HepG2 (cell line): Measurements from ENCODE around the gene KANK3. TPM values are rescaled to one million over a fixed set of nuclear protein-coding genes. Genes with fewer than 3 reads are reported as not detected.
A peak's percentile ranks its signal among the peaks of the same experiment; 100 is the strongest.

Source experiments
- ATRX ChIP-seq: sonication (generic); formaldehyde crosslinking; IDR thresholded peaks from 2 replicates; pipeline ENCODE4 v1.4.0; 2020; ENCODE audit warnings: missing genetic modification reagents, borderline replicate concordance
- CAMTA2 ChIP-seq: sonication (generic); formaldehyde crosslinking; IDR thresholded peaks from 2 replicates; pipeline ENCODE4 v1.4.0; 2020; ENCODE audit warnings: mild to moderate bottlenecking, missing genetic modification reagents, borderline replicate concordance
- CBFB ChIP-seq: sonication (generic); formaldehyde crosslinking; IDR thresholded peaks from 2 replicates; pipeline ENCODE4 v1.4.0; 2020; ENCODE audit warnings: missing genetic modification reagents
- CEBPG ChIP-seq: IDR thresholded peaks from 2 replicates; pipeline ENCODE4 v1.6.1; 2016
- FOSL1 ChIP-seq: sonication (generic); formaldehyde crosslinking; IDR thresholded peaks from 2 replicates; pipeline ENCODE4 v1.9.0; 2021; ENCODE audit warnings: missing genetic modification reagents, borderline replicate concordance
- FOXJ3 ChIP-seq: sonication (generic); formaldehyde crosslinking; IDR thresholded peaks from 2 replicates; pipeline ENCODE4 v1.4.0; 2020; ENCODE audit warnings: missing genetic modification reagents, mild to moderate bottlenecking, borderline replicate concordance
- HNF4A ChIP-seq: sonication (generic); formaldehyde crosslinking; IDR thresholded peaks from 2 replicates; pipeline ENCODE4 v1.4.0; 2020; ENCODE audit warnings: missing genetic modification reagents
- KMT2A ChIP-seq: sonication (generic); formaldehyde crosslinking; IDR thresholded peaks from 2 replicates; pipeline ENCODE4 v1.4.0; 2020; ENCODE audit warnings: missing genetic modification reagents
- MEIS2 ChIP-seq: sonication (generic); formaldehyde crosslinking; IDR thresholded peaks from 2 replicates; pipeline ENCODE4 v1.9.0; 2021; ENCODE audit warnings: mild to moderate bottlenecking, missing genetic modification reagents
- MIER2 ChIP-seq: IDR thresholded peaks from 2 replicates; pipeline ENCODE4 v1.6.1; 2016; ENCODE audit warnings: missing biosample characterization, missing genetic modification reagents
- NCOA5 ChIP-seq: sonication (generic); formaldehyde crosslinking; IDR thresholded peaks from 2 replicates; pipeline ENCODE4 v1.4.0; 2020; ENCODE audit warnings: missing genetic modification reagents
- REL ChIP-seq: sonication (generic); formaldehyde crosslinking; conservative IDR thresholded peaks from 2 replicates; pipeline ENCODE4 v1.8.0; 2022; ENCODE audit warnings: mild to moderate bottlenecking, missing genetic modification reagents, moderate library complexity
- XRCC5 ChIP-seq: fragments of 200-400 bp; formaldehyde crosslinking; optimal IDR thresholded peaks from 2 replicates; pipeline ENCODE3; 2017; ENCODE audit warnings: mild to moderate bottlenecking, low read length
- ZBTB14 ChIP-seq: sonication (generic); formaldehyde crosslinking; IDR thresholded peaks from 2 replicates; pipeline ENCODE4 v1.4.0; 2020; ENCODE audit warnings: missing genetic modification reagents
- ZNF234 ChIP-seq: sonication (generic); formaldehyde crosslinking; conservative IDR thresholded peaks from 2 replicates; pipeline ENCODE4 v1.5.1; 2020; ENCODE audit warnings: mild to moderate bottlenecking, missing genetic modification reagents
- ZNF256 ChIP-seq: sonication (generic); formaldehyde crosslinking; conservative IDR thresholded peaks from 2 replicates; pipeline ENCODE4 v1.4.0; 2020; ENCODE audit warnings: missing genetic modification reagents
- ZNF333 ChIP-seq: sonication (generic); formaldehyde crosslinking; IDR thresholded peaks from 2 replicates; pipeline ENCODE4 v1.4.0; 2020; ENCODE audit warnings: mild to moderate bottlenecking, missing genetic modification reagents, borderline replicate concordance
- ZNF343 ChIP-seq: sonication (generic); formaldehyde crosslinking; IDR thresholded peaks from 2 replicates; pipeline ENCODE4 v1.4.0; 2020; ENCODE audit warnings: mild to moderate bottlenecking, missing genetic modification reagents
- ZNF562 ChIP-seq: sonication (generic); formaldehyde crosslinking; IDR thresholded peaks from 2 replicates; pipeline ENCODE4 v1.8.0; 2022; ENCODE audit warnings: missing genetic modification reagents, borderline replicate concordance
- ZNF589 ChIP-seq: sonication (generic); formaldehyde crosslinking; conservative IDR thresholded peaks from 2 replicates; pipeline ENCODE4 v1.8.0; 2022; ENCODE audit warnings: mild to moderate bottlenecking, moderate library complexity, missing genetic modification reagents
- ZNF616 ChIP-seq: sonication (generic); formaldehyde crosslinking; IDR thresholded peaks from 2 replicates; pipeline ENCODE4 v1.5.0; 2020; ENCODE audit warnings: low read depth, mild to moderate bottlenecking, missing genetic modification reagents
- ZNF773 ChIP-seq: sonication (generic); formaldehyde crosslinking; IDR thresholded peaks from 2 replicates; pipeline ENCODE4 v1.4.0; 2020; ENCODE audit warnings: missing genetic modification reagents, borderline replicate concordance
- ZNF879 ChIP-seq: sonication (generic); formaldehyde crosslinking; IDR thresholded peaks from 2 replicates; pipeline ENCODE4 v1.8.1; 2023; ENCODE audit warnings: missing genetic modification reagents
- ZSCAN25 ChIP-seq: sonication (generic); formaldehyde crosslinking; IDR thresholded peaks from 2 replicates; pipeline ENCODE4 v1.8.0; 2022; ENCODE audit warnings: mild to moderate bottlenecking, missing genetic modification reagents
- ZZZ3 ChIP-seq: sonication (generic); formaldehyde crosslinking; IDR thresholded peaks from 2 replicates; pipeline ENCODE4 v1.4.0; 2020; ENCODE audit warnings: missing genetic modification reagents, mild to moderate bottlenecking, borderline replicate concordance
- polyA plus RNA-seq, 8 experiments: library from polyadenylated mRNA; depleted of rRNA in 3 of 8; stranded (reverse) in 7 of 8; unstranded in 1 of 8; fragments of >200 nt; fragmentation: Illumina TruSeq in 4 of 8; extraction: Trizol in 4 of 8; gene quantifications; 2 replicates each; pipeline versions ENCODE4 v1.2.1 to v1.2.3, GENCODE V29; 2011 to 2016; ENCODE audit warnings: low read depth in 4 of 8, missing spikeins in 1 of 8, mixed read lengths in 1 of 8; ENCODE audit not compliant: insufficient read depth in 1 of 8
- total RNA-seq, 5 experiments: library from RNA; depleted of rRNA; stranded (reverse); fragments of >200 nt; fragmentation: Illumina TruSeq; extraction: Trizol; gene quantifications; 2 replicates each; pipeline ENCODE4 v1.2.3, GENCODE V29; 2016; ENCODE audit warnings: low read depth in 1 of 5
- TF ChIP-seq, protein P1 (sequence below): sonication (generic); formaldehyde crosslinking; IDR thresholded peaks from 2 replicates; pipeline ENCODE4 v1.5.1; 2020; ENCODE audit warnings: mild to moderate bottlenecking, missing genetic modification reagents, moderate library complexity
- TF ChIP-seq, protein P2 (sequence below): sonication (generic); formaldehyde crosslinking; IDR thresholded peaks from 2 replicates; pipeline ENCODE4 v1.4.0; 2020; ENCODE audit warnings: mild to moderate bottlenecking, missing genetic modification reagents
- TF ChIP-seq, protein P3 (sequence below): sonication (generic); formaldehyde crosslinking; IDR thresholded peaks from 2 replicates; pipeline ENCODE4 v1.5.0; 2020; ENCODE audit warnings: mild to moderate bottlenecking, low read depth, missing genetic modification reagents, borderline replicate concordance

Gene KANK3
- total and polyA plus RNA-seq, 2 of the 13 experiments (the other 11 are each of a cell fraction or from before 2014, with no cell fraction given): 0.15 to 0.20 TPM

GRCh38 chr19:8355631-8356402, 12.8 kb upstream of the KANK3 start (continued):
- TF ChIP-seq ZSCAN25 (CRISPR knock-in tag): no peak
- TF ChIP-seq ZNF234 (CRISPR knock-in tag): no peak
- no peak for TF ChIP-seq MEIS2 (CRISPR knock-in tag)
- 0 out of 2 replicates have a peak, but pooled peaks have one; percentile 45 for TF ChIP-seq CBFB (CRISPR knock-in tag)
- TF ChIP-seq ATRX: no peak
- TF ChIP-seq KMT2A (CRISPR knock-in tag): no peak
- TF ChIP-seq ZNF562 (CRISPR knock-in tag): no peak
- no peak for TF ChIP-seq NCOA5 (CRISPR knock-in tag)
- TF ChIP-seq ZNF616 (CRISPR knock-in tag): no peak
- TF ChIP-seq ZNF879: no peak
- peak; percentile 52 for TF ChIP-seq XRCC5
- TF ChIP-seq REL (CRISPR knock-in tag): no peak
- TF ChIP-seq, protein P1, sequence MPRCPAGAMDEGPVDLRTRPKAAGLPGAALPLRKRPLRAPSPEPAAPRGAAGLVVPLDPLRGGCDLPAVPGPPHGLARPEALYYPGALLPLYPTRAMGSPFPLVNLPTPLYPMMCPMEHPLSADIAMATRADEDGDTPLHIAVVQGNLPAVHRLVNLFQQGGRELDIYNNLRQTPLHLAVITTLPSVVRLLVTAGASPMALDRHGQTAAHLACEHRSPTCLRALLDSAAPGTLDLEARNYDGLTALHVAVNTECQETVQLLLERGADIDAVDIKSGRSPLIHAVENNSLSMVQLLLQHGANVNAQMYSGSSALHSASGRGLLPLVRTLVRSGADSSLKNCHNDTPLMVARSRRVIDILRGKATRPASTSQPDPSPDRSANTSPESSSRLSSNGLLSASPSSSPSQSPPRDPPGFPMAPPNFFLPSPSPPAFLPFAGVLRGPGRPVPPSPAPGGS (CRISPR knock-in tag): no peak
- TF ChIP-seq ZZZ3: no peak
- TF ChIP-seq ZNF343: no peak
- TF ChIP-seq CAMTA2 (CRISPR knock-in tag): no peak
- no peak; the same call in 1 of the 2 replicates for TF ChIP-seq FOSL1
- no peak for TF ChIP-seq ZNF256 (CRISPR knock-in tag)
- 0 out of 2 replicates have a peak, but pooled peaks have one; percentile 35 for TF ChIP-seq MIER2
- no peak for TF ChIP-seq ZNF773 (CRISPR knock-in tag)
- TF ChIP-seq ZBTB14: no peak
- TF ChIP-seq, protein P2, sequence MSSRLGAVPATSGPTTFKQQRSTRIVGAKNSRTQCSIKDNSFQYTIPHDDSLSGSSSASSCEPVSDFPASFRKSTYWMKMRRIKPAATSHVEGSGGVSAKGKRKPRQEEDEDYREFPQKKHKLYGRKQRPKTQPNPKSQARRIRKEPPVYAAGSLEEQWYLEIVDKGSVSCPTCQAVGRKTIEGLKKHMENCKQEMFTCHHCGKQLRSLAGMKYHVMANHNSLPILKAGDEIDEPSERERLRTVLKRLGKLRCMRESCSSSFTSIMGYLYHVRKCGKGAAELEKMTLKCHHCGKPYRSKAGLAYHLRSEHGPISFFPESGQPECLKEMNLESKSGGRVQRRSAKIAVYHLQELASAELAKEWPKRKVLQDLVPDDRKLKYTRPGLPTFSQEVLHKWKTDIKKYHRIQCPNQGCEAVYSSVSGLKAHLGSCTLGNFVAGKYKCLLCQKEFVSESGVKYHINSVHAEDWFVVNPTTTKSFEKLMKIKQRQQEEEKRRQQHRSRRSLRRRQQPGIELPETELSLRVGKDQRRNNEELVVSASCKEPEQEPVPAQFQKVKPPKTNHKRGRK (CRISPR knock-in tag): no peak
- no peak for TF ChIP-seq ZNF589
- no peak for TF ChIP-seq ZNF333 (CRISPR knock-in tag)
- TF ChIP-seq CEBPG (CRISPR knock-in tag): no peak
- TF ChIP-seq HNF4A: 0 out of 2 replicates have a peak, but pooled peaks have one; percentile 13
- TF ChIP-seq FOXJ3 (CRISPR knock-in tag): no peak
- TF ChIP-seq, protein P3, sequence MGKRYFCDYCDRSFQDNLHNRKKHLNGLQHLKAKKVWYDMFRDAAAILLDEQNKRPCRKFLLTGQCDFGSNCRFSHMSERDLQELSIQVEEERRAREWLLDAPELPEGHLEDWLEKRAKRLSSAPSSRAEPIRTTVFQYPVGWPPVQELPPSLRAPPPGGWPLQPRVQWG: no peak
